ENCODE measurements around the gene MUC5B. TPM values are rescaled to one million over a fixed set of nuclear protein-coding genes. Genes with fewer than 3 reads are reported as not detected.

Gene MUC5B
- total RNA-seq, 1 donor from 2014 or later = not detected

GRCh38 chr11:1285316-1285744 lies 62.5 kb downstream of the MUC5B start:
- Mint-ChIP-seq H3K4me3 (no peak overlapping the region), H3K27ac (no peak overlapping the region), H3K4me1 (no peaks in the 10 kb centered on the region), H3K36me3 (peaks cover 12% of the 10 kb centered on the region), H3K27me3 (ENCODE audit: low read depth) (no peaks in the 10 kb centered on the region), H3K9me3 (no peaks in the 10 kb centered on the region)
- no peak for DNase-seq (ENCODE audit: low spot score in 2 of 2, unreplicated experiment in 2 of 2)
- no peak for TF ChIP-seq CTCF (IDR thresholded peaks at IDR 0.05; ENCODE audit: unreplicated experiment)

DNA sequence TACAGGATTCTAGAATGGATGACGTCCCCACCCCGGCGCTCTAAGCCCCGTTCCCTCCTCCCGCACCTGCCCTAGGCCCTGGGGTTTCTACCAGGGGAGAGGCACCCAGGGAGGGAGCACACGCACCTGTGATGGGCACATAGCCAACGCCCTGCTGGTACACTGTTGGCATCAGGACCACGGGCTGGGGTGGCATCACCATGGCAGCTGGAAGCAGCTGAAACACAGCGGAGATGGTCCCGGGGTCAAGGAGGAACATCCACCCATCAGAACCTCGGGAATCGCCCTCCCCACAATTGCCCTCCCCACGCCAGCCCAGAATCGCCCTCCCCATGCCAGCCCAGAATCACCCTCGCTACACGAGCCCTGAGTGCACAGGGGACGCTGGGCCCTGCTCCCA lies 63.0 kb downstream of the MUC5B start:
- no peak for DNase-seq (ENCODE audit: low spot score in 2 of 2, unreplicated experiment in 2 of 2)
- H3K27me3 Mint-ChIP-seq (ENCODE audit: low read depth) = no peaks in the 10 kb centered on the region
- no peak for TF ChIP-seq CTCF (IDR thresholded peaks at IDR 0.05; ENCODE audit: unreplicated experiment)
- no peaks in the 10 kb centered on the region for H3K4me1 Mint-ChIP-seq
- H3K9me3 Mint-ChIP-seq = no peaks in the 10 kb centered on the region
- peaks cover 12% of the 10 kb centered on the region for H3K36me3 Mint-ChIP-seq
- no peak overlapping the region for H3K4me3 Mint-ChIP-seq
- no peak overlapping the region for H3K27ac Mint-ChIP-seq

DNA sequence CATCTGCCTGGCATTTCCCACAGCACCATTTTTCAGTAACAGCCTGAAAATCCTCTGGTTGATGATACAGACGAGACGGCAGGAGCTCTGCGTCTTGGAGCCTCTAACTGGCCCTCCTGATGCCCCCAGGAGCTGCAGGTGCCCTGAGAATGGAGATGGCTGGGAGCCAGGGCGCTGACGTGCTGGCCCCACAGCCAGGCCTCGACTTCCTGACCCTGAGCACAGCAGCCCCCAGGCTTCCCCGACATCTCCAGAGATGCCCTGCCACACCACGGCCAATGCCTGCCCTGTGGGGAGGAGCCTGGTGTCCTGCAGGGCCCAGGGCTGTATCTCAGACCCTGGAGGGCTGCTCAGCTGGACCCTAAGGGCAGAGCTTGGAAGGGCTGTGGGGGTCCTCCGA lies 65.1 kb downstream of the MUC5B start:
- peaks cover 15% of the 10 kb centered on the region for H3K36me3 Mint-ChIP-seq
- peak in 1 of 2 experiments; percentile 6 for DNase-seq (ENCODE audit: low spot score in 2 of 2, unreplicated experiment in 2 of 2)
- TF ChIP-seq CTCF (IDR thresholded peaks at IDR 0.05; ENCODE audit: unreplicated experiment) = no peak

GRCh38 chr11:1288426-1289151 lies 65.7 kb downstream of the MUC5B start:
- TF ChIP-seq CTCF (IDR thresholded peaks at IDR 0.05; ENCODE audit: unreplicated experiment) = no peak
- Mint-ChIP-seq H3K36me3 (peaks cover 17% of the 10 kb centered on the region), H3K27ac (no peak overlapping the region), H3K4me1 (no peaks in the 10 kb centered on the region), H3K9me3 (no peaks in the 10 kb centered on the region), H3K4me3 (no peak overlapping the region), H3K27me3 (ENCODE audit: low read depth) (no peaks in the 10 kb centered on the region)
- peak in 1 of 2 experiments; percentile 6 for DNase-seq (ENCODE audit: low spot score in 2 of 2, unreplicated experiment in 2 of 2)

More for the DNA sequence above, 65.1 kb downstream of the MUC5B start:
- Mint-ChIP-seq H3K27ac (no peak overlapping the region), H3K27me3 (ENCODE audit: low read depth) (no peaks in the 10 kb centered on the region), H3K9me3 (no peaks in the 10 kb centered on the region), H3K4me1 (no peaks in the 10 kb centered on the region), H3K4me3 (no peak overlapping the region)

DNA sequence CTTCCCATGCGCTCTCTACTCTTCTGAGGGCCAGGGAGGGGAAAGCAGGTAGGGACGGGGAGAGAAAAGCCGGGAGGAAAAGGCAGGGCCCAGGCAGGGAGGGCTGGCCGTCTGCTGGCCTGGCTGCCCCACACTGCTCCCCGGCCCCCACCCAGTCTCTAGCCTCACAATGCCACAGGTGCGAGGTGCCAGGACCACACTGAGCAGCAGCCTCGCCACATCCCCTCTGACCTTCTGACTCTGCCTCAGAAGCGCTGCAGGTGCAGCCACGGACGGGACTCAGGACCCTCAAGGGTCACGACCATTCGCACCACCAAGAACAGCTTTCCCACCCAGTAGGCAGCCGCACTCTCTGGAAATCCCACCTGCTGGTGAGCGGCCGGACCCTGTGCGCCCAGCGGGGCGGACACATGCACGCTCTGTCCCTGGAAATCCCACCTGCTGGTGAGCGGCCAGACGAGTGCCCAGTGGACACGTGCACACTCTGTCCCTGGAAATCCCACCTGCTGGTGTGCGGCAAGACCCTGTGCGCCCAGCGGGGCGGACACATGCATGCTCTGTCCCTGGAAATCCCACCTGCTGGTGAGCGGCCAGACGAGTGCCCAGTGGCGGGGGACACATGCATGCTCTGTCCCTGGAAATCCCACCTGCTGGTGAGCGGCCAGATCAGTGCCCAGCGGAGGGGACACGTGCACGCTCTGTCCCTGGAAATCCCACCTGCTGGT lies 66.5 kb downstream of the MUC5B start:
- Mint-ChIP-seq H3K9me3 (no peaks in the 10 kb centered on the region), H3K27ac (no peak overlapping the region), H3K4me1 (no peaks in the 10 kb centered on the region), H3K4me3 (no peak overlapping the region), H3K36me3 (peaks cover 17% of the 10 kb centered on the region), H3K27me3 (ENCODE audit: low read depth) (no peaks in the 10 kb centered on the region)
- DNase-seq (ENCODE audit: low spot score in 2 of 2, unreplicated experiment in 2 of 2) = peak in 1 of 2 experiments; percentile 10
- TF ChIP-seq CTCF (IDR thresholded peaks at IDR 0.05; ENCODE audit: unreplicated experiment) = no peak

Data from mesothelial cell of epicardium (in vitro differentiated cells).